GM12872 (cell line): ENCODE results near the gene NOTCH2.

Experiments
- CTCF ChIP-seq: IDR thresholded peaks from 3 replicates; pipeline ENCODE4 v1.5.1; 2011; ENCODE audit warnings: low read depth, mild to moderate bottlenecking, low read length, moderate library complexity; ENCODE audit not compliant: insufficient read depth

The NOTCH2 gene

GRCh38 chr1:119946724-119947123 is 122.7 kb downstream of the NOTCH2 start:
- TF ChIP-seq CTCF: no peak

GRCh38 chr1:119943216-119943615 is 126.2 kb downstream of the NOTCH2 start:
- TF ChIP-seq CTCF: no peak

GRCh38 chr1:119941392-119941791 is 128.1 kb downstream of the NOTCH2 start:
- TF ChIP-seq CTCF: no peak

- no peak for TF ChIP-seq CTCF
Observed at GRCh38 chr1:119940697-119941096, 128.8 kb downstream of the NOTCH2 start.

GRCh38 chr1:119937198-119937597 is 132.3 kb downstream of the NOTCH2 start:
- TF ChIP-seq CTCF: no peak

GRCh38 chr1:119935915-119936314 is 133.5 kb downstream of the NOTCH2 start:
- TF ChIP-seq CTCF: no peak

- no peak for TF ChIP-seq CTCF
Observed at GRCh38 chr1:119935373-119935772, 134.1 kb downstream of the NOTCH2 start.

- no peak for TF ChIP-seq CTCF
Observed at GRCh38 chr1:119933397-119933796, 136.1 kb downstream of the NOTCH2 start.
